HG03520 (cell line): ENCODE measurements around the gene FCAR.
"Not testable (repeated sequence)": the region's sequence is repeated elsewhere in the genome, so short reads cannot be mapped to it uniquely, and the experiment has no call there.

Experiments used
- ATAC-seq: cut with Tn5 transposase; IDR thresholded peaks from one replicate; pipeline ENCODE4 v1.9.1; 2021; ENCODE audit warnings: mild to moderate bottlenecking, moderate library complexity; ENCODE audit not compliant: unreplicated experiment

Gene FCAR

DNA sequence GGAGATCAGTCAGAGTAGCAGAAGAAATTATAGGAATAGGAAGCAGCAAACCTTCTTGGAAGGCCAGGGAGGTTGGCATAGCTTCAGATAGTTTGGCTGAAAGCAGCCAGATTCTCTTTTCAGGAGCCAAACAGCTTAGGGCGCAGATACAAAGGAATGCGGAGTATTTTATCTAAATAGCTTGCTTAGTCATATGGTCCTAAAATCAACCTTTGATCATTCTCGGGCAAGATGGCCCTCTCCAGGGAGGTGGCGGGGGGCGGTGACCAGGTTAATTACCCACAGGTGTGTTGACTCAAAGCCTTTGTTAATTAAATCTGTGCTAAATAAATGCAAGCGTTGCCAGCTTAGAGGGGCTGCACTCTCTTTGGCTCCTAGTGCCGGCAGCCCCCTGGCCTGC is 19.4 kb downstream of the FCAR start:
- ATAC-seq: no peak

DNA sequence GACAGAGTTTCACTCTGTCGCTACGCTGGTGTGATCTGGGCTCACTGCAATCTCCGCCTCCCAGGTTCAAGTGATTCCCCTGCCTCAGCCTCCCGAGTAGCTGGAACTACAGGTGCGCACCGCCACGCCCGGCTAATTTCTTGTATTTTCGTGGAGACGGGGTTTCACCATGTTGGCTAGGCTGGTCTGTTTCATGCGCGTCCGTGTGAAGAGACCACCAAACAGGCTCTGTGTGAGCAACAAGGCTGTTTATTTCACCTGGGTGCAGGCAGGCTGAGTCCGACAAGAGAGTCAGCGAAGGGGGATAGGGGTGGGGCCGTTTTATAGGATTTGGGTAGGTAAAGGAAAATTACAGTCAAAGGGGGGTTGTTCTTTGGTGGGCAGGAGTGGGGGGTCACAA is 20.1 kb downstream of the FCAR start:
- ATAC-seq: not testable (repeated sequence)

DNA sequence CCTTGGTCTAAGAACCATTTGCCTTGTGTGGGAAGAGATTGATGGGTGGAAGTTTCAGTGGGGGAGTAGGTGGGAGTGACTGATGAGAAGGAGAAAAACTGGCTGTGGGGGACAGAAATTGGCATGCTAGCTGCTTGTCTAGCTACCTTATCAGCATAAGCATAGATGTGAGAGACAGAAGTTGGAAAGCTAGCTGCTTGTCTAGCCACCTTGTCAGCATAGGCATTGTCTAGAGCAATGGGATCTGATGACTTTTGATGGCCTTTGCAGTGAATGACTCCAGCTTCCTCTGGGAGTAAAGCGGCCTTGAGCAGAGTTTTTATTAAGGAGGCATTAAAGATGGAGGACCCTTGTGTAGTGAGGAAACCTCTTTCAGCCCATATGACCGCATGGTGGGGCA is 22.0 kb downstream of the FCAR start:
- no peak for ATAC-seq

DNA sequence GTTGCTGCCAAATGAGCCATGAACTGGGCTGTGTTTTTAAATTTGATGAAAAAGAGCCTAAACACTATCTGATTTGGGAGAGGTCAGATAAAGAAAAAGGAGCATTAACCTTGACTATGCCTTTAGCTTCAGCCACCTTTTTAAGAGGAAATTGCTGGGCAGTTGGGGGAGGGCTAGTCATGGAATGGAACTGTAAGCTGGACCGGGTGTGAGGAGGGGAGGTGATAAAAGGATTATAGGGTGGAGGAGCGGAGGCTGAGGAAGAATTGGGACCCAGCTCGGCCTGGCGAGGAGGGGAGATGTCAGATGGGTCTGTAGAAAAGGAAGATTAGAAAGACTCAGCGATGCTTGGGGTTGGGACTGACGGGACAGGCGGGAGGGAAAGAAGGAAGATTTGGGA is 24.6 kb downstream of the FCAR start:
- ATAC-seq: not testable (repeated sequence)

DNA sequence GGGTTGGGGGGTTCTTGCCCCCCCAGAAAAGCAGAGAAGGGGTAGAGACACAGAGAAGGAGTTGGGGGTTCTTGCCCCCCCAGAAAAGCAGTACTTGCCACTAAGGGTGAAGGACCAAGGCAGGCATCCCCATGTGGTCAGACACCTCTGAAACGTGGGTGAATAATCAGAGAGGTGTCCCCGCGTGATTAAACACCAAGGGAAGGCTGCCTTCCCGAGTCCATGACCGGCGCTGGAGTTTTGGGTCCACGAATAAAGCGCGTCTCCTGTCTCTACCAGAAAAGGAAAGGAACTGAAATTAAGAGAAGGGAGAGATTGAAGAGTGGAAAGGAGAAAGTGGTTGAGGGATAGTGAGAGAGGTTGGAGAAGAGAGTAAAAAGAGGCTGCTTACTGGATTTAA is 25.6 kb downstream of the FCAR start:
- not testable (repeated sequence) for ATAC-seq

DNA sequence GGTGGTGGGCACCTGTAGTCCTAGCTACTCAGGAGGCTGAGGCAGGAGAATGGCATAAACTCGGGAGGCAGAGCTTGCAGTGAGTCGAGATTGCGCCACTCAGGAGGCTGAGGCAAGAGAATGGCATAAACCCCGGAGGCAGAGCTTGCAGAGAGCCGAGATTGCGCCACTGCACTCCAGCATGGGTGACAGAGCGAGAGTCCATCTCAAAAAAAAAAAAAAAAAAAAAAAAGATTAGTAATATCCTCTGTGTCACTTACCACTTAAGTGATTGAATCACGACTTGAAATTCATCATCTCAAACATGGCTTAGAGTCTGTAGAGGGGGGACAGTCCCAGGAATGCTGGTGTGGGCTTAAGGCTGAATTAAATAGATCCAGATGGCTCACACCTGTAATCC is 27.1 kb downstream of the FCAR start:
- not testable (repeated sequence) for ATAC-seq

DNA sequence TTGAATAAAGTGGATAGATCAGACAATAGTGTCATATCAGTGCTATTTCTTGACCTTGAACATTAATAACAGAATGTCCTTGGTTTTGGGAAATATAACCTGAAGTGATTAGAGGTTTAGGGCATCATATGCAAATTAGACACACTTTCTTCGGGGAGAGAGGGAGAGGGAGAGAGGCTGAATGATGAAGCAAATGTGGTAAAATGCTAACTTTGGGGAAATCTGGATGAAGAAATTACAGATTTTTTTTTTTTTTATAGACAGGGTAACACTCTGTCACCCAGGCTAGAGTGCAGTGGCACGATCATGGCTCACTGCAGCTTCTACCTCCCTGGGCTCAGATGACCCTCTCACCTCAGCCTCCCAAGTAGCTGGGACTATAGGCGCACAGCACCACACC is 28.0 kb downstream of the FCAR start:
- ATAC-seq: no peak

DNA sequence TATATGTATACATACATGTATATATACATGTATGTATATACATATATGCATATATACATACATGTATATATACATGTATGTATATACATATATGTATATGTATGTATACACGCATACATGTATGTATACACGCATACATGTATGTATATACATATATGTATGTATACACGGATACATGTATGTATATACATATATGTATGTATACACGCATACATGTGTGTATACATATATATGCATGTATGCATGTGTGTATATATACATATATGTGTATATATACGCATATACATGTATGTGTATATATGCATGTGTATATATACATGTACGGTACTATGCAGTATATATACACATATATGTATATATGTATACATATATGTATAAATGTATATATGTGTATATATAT is 29.3 kb downstream of the FCAR start:
- no peak for ATAC-seq

DNA sequence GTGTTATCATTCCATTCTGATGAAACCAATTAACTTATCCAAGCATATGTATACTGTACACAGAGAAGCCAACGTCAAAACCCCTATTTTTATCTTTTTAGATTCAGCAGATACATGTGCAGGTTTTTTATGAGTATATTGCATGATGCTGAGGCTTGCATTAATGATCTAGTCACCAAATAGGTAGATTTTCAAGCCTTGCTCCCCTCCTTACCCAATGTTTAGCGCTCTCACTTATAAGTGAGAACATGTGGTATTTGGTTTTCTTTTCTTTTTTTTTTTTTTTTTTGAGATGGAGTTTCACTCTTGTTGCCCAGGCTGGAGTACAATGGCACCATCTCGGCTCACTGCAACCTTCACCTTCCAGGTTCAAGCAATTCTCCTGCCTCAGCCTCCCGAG is 30.2 kb downstream of the FCAR start:
- ATAC-seq: not testable (repeated sequence)

DNA sequence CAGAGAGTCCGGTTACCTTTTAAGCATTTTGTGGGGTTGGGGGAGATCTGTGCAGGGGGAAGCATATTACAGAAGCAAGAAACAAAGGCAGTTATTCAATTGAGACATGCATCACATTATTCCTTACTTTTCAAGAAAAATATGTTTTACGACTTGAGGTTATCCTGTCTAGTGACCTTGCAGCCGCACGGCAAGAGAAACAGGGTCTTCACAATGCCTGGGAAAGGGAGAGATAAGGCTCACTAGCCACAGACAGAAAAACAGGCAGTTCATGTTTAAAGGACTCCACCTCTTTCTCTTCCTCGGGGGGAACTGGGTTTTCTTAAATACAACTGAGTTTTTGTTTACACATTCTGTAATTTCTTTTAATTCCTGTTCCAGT is 31.4 kb downstream of the FCAR start:
- no peak for ATAC-seq

DNA sequence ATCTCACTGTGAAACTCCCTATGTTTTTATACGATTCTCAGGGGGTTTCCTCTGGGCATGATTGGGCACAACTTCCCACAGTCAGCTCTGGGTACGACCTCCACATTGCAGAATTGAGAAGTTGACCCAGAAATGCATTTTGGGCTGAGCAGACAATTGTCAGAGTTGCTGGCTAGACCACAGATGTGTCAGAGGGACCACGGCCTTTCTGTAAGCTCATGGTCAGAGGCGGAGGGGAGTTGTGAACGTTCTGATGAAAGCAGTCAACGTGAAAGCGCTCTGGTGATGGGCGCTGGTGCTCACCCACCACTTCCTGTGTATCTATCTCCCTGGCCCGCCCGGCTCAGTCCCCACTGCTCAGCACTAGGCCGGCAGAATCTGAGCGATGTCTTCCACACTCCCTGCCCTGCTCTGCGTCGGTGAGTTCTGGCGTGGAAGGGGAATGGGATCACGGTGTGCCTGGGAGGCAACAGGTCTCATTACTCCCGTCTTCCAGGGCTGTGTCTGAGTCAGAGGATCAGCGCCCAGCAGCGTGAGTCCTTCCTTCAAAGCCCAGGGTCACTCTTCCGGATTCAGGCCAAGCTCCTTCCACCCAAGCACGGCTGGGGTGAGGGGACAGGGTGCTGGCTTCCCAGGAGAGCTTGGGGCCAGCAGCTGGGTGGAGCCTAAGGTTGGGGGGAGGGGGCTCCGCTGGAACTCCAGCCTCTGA is 31.9 kb downstream of the FCAR start, which contains the start of gene NCR1:
NCR1 (plus strand) TSS at position 346 of the 709 bp plus-strand sequence; CDS start at position 386, 40 bp downstream.
- ATAC-seq: no peak

DNA sequence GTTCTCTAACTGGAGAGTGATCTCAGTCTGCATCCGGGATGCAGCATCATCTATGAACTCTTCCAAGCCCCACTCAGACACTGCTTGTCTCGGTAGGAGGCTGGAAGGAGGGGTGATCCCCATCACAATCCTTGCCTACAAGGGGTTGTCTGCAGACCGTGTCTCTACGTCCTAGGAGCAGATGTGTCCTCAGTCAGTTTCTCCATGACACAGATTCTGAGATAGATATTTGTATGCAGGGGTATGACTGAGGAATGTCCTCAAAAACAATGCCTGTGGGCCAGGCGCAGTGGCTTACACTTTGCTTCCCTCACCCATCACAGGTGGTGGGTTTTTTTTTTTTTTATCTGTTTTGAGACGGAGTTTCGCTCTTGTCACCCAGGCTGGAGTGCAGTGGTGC is 32.8 kb downstream of the FCAR start:
- ATAC-seq: no peak

DNA sequence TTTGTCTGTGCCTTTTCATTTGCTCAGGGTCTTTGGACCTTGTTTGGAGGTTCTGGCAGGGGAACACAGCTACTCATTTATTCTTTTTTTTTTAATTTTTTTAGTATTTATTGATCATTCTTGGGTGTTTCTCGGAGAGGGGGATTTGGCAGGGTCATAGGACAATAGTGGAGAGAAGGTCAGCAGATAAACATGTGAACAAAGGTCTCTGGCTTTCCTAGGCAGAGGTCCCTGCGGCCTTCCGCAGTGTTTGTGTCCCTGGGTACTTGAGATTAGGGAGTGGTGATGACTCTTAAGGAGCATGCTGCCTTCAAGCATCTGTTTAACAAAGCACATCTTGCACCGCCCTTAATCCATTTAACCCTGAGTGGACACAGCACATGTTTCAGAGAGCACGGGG is 33.9 kb downstream of the FCAR start:
- ATAC-seq: not testable (repeated sequence)

DNA sequence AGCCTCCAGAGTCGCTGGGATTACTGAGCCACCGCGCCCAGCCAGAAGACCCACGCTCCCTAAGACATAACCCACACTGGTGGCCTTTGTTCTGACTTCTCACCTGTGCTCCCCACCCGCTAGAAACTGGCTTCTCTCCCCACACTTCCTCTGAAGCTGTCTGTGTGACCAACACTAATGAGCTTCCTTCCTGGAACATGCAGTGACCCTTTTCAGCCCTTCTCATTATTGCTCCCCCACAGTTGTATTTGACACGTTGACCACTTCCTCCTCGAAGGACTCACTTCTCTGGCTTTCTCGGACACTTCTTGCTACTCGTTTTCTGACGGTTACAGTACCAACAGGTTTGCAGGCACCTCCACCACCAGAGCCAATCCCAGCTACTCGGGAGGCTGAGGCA is 42.8 kb downstream of the FCAR start:
- ATAC-seq: no peak

DNA sequence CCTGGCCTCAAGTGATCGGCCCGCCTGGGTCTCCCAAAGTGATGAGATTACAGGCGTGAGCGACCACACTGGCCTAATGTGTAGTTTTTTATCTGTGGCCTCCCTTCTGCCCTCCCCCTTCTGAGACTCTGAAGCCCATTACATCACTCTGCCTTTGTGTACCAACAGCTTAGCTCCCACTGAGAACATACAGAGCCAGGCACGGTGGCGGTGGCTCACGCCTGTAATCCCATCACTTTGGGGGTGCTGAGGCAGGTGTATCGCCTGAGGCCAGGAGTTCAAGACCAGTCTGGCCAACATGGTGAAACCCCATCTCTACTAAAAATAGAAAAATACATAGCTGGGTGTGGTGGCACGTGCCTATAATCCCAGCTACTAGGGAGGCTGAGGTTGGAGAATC is 44.5 kb downstream of the FCAR start:
- no peak for ATAC-seq

DNA sequence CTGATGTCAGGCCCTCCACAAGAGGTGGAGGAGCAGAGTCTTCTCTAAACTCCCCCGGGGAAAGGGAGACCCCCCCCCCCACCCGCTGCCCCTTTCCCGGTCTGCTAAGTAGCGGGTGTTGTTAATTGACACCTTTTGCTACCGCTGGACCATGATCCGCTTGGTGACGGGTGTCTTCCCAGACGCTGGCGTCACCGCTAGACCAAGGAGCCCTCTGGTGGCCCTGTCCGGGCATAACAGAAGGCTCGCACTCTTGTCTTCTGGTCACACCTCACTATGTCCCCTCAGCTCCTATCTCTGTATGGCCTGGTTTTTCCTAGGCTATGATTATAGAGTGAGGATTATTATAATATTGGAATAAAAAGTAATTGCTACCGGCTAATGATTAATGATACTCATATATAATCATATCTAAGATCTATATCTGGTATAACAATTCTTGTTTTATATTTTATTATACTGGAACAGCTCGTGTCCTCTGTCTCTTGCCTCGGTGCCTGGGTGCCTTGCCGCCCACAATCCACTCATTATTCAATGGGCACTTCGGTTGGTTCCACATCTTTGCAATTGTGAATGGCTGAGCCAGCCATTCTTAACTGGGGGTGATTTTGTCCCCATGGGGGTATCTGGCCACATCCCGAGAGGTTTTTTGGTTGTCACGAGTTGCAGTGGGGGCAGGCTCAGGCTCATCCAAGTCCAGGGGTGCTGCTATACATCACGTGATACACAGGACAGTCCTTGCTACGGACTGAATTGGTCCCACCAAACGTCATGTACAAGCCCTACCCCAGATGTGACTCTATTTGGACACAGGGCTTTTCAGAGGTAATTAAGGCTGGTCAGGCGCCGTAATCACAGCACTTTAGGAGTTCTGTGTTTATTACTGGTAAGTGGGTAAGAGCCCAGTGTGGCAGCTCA is 45.9 kb downstream of the FCAR start:
- ATAC-seq: not testable (repeated sequence)

DNA sequence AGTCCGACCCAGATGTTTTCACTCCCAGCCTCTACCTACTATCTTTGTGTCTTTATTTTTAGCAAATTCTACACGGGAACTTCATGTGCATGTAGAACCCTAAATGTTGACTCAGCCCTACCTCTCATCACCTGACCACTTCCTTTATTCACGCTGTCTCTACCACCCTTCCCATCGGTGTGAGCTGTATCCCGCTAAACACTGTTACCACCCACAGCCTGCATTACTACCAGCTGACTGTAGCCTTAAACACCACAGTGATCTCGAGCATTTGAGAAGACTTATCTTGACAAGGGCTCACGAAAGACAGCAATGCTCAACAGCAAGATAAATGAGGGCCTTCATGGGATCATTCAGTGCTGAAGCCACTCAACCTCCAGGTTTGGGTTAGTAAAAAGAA is 47.0 kb downstream of the FCAR start:
- ATAC-seq: no peak

DNA sequence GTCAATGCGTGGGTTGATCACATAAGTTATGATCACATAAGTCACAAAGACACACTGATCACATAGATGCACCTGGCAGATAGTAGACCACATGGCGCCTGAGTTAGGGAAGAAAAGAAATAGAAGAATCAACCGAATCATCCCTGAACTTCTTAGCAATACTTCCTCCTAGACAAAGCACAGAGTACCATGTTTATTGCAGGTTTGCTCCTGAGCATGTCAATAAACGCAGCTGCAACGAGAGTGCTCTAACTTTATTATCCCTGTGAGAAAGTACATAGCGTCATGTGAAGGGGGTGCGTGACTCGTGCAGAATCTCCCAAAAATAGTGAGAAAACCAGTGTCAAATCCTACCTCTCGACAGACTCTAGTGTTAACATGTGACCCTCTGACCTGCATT is 49.2 kb downstream of the FCAR start:
- no peak for ATAC-seq

DNA sequence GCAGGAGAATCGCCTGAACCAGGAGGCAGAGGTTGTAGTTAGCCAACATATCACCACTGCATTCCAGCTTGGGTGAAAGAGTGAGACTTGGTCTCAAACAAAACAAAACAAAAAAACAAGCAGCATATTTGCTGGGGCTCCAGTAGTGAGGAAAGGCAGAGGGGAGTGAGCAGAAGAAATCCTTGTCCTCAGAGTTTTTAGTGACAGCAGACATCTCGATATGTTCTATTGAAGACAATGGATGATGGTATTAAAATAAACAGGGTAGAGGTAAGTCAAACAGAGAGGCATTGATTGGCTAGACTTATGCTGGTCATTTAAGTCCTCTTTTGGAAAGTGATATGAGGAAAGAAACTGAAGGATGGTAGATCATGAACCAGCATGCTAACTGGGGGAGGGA is 54.3 kb downstream of the FCAR start:
- no peak for ATAC-seq

DNA sequence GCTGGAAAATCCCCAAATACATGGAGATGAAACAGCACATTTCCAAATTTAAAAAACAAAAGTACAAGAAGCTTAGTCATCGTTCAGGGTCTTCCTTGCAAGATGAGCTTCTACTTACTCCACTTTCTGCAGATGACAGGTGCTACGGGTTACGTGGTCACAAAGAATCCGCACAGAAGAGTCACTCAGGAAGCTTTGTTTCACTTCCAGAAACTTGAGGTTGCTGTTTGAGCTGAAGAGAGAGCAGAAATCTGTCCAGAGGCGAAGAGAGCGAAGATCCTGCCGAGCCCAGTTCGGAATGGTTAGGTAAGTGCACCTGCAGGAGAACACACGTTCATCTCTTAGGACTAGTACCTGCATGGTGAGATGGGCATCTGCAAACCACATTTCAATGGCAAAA is 63.9 kb downstream of the FCAR start:
- no peak for ATAC-seq

DNA sequence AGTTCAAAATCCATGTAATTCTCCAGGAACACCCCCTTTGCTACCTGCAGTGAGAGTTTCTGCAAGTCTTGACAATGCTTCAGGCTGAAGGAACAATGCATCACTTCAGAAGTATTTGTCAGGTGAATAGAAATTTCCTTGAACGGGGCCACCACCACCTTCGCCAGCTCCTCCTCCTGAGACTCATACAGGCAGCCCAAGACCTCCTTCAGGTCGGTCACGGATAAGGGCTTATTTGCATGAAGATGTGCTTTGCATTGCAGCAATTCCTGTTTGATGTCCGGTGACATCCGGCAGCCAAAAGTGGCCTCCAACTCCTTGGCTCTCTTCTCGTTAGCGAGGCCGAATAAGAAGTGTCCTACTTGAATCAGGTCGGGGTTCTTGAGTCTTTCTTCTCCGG is 64.9 kb downstream of the FCAR start:
- no peak for ATAC-seq

DNA sequence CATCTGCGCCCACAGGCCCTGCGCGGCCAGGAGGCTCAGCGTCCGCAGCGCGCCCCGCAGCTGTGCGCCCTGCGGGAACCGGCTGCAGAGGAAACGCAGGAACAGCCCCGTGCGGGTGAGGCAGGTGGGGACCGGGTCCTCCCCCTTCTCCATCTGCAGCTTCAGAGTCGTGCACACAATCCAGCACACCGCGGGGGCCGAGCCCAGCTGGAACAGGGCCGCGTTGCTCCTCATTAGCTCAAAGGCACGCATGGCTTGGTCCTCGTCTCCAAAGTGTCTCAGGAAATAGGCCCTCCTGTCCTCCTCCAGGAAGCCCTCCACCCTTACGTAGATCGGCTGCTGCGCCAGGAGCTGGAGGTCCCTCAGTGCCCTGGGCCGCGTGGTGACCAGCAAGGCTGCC is 65.5 kb downstream of the FCAR start:
- not testable (repeated sequence) for ATAC-seq
